Esophagus muscularis mucosa (tissue), 4 donors: Measurements from ENCODE around the gene GRID1.
"Not testable (repeated sequence)": the region's sequence is repeated elsewhere in the genome, so short reads cannot be mapped to it uniquely, and the experiment has no call there.

Experiments
- CTCF ChIP-seq, 3 experiments: fragments of 200-600 bp in 2 of 3; fragments of 450-650 bp in 1 of 3; sonication (generic) in 2 of 3; IDR thresholded peaks; one replicate each; pipeline ENCODE4 v1.5.1; 2017 to 2019; ENCODE audit warnings: antibody characterized with exemption in 3 of 3, mild to moderate bottlenecking in 2 of 3, moderate library complexity in 1 of 3
- EP300 ChIP-seq: sonication (generic); formaldehyde crosslinking; IDR thresholded peaks from one replicate; pipeline ENCODE4 v1.6.1; 2017; ENCODE audit warnings: antibody characterized with exemption
- POLR2A ChIP-seq: fragments of 450-650 bp; IDR thresholded peaks from one replicate; pipeline ENCODE4 v1.6.1; 2017; ENCODE audit warnings: antibody characterized with exemption, moderate library complexity, mild to moderate bottlenecking, low read depth
- POLR2AphosphoS5 ChIP-seq, 2 donors: sonication (generic); formaldehyde crosslinking; IDR thresholded peaks; one replicate each; pipeline ENCODE4 v1.6.1; 2017; ENCODE audit warnings: antibody characterized with exemption in 2 of 2

GRCh38 chr10:86238089-86238488 lies 128.5 kb downstream of the GRID1 start:
- TF ChIP-seq POLR2AphosphoS5 (IDR thresholded peaks at IDR 0.05); POLR2A; CTCF (IDR thresholded peaks at IDR 0.05); EP300: not testable (repeated sequence)
